ENCODE measurements around the gene NUTM2F.
"Not testable (repeated sequence)": the region's sequence is repeated elsewhere in the genome, so short reads cannot be mapped to it uniquely, and the experiment has no call there.

NUTM2F gene

GRCh38 chr9:94328544-94328943, at the start of gene NUTM2F:
Gene NUTM2F, minus strand, starts transcription at chr9:94328644. Its CDS starts 21 bp downstream, at chr9:94328623.
- DNase-seq: not testable (repeated sequence)

GRCh38 chr9:94375197-94375596, 46.8 kb upstream of the NUTM2F start:
- not testable (repeated sequence) for DNase-seq

- DNase-seq: peak; percentile 90 to 94
Measured at GRCh38 chr9:94374176-94375056, 46.0 kb upstream of the NUTM2F start.

DNA sequence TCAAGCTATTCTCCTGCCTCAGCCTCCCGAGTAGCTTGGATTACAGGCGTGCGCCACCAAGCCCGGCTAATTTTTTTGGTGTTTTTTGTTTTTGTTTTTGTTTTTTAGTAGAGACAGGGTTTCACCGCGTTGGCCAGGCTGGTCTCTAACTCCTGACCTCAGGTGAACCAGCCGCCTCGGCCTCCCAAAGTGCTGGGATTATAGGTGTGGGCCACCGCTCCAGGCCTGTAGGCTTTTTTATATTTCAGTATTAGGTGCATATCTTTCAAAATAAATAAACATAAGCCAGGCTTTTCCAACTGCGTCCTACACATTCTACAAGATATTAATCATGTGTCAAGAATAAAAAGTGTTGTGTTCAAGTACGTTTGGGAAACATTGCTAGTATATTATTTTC, 45.3 kb upstream of the NUTM2F start:
- not testable (repeated sequence) for DNase-seq

DNA sequence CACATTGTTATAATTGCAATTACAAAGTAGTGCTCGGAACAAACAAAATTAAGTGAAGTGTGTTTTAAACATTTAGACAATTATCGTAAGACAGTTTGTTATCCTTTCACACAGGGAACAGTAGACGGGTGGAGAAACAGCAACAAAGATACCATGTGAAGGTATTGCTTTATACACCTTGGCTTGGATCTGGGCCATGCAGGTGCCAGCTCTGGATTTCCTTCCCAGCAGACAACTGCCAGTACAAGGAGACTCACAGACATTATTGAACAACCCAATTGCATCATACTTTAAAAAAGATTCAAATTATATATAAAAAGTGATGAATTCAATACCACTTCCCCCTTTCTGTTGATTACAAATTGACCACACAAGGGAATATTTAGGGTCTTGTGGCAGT, 41.8 kb upstream of the NUTM2F start:
- DNase-seq: not testable (repeated sequence)

DNA sequence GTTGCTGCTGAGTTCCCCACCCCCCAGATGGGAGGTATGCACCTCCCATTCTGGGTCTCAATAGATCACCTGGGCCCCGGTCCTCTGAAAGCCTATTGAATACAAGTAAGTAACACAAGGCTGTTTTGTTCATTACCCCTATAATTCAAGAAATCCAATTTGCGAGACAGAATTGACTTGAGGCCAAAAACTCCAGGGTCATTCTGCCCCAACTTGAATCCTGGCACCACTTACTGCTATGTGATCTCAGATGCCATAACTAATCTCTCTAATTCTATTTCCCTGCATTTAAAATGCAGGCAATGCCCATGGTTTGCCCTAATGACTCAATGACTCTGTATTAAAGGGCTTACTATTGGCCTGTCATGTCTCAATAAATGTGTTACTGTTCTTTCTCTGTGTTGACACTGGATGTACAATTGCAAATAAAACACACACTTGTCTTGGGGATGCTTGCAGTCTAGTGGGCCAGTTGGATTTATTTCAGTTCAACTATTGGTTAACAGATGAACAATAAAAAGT, 35.7 kb upstream of the NUTM2F start:
- not testable (repeated sequence) for DNase-seq

DNA sequence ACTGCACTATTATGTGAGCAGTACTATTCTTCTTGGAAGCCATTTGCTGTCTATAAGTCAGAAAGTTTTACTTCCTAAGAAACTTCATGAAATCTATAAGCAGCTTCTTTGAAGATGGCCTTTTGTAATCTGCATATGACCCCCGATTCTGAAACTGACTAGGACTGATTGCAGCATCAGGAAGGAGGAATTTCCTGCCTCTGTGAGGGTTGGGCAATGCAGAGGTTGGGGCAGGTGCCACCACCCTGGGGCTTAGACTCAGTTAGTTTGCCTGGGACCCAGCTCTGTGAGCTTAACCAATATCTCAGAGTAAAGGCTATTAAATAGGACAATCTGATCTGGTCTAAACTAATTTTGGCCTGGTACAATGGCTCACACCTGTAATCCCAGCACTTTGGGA, 28.7 kb upstream of the NUTM2F start:
- DNase-seq: not testable (repeated sequence)

DNA sequence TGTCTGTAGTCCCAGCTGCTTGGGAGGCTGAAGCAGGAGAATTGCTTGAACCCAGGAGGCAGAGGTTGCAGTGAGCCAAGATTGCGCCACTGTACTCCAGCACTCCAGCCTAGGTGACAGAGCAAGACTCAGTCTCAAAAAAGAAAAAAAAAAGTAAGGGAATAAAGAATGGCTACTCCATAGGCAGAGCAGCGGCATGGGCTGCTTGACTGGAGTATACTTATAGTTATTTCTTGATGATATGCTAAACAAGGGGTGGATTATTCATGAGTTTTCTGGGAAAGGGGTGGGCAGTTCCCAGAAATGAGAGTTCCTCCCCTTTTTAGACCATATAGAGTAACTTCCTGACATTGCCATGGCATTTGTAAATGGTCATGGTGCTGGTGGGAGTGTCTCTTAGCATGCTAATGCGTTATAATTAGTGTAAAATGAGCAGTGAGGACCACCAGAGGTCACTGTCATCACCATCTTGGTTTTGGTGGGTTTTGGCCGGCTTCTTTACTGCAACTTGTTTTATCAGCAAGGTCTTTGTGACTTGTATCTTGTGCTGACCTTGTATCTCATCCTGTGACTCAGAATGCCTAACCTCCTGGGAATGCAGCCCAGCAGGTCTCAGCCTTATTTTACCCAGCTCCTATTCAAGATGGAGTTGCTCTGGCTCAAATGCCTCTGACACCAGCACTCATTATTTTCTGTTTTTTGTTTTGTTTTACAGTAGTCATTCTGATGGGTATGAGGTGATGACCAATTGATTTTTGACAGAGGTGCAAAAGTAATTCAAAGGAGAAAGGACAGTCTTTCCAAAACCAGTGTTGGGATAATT, 23.7 kb upstream of the NUTM2F start:
- not testable (repeated sequence) for DNase-seq

- DNase-seq: not testable (repeated sequence)
Measured at GRCh38 chr9:94348754-94349153, 20.3 kb upstream of the NUTM2F start.

DNA sequence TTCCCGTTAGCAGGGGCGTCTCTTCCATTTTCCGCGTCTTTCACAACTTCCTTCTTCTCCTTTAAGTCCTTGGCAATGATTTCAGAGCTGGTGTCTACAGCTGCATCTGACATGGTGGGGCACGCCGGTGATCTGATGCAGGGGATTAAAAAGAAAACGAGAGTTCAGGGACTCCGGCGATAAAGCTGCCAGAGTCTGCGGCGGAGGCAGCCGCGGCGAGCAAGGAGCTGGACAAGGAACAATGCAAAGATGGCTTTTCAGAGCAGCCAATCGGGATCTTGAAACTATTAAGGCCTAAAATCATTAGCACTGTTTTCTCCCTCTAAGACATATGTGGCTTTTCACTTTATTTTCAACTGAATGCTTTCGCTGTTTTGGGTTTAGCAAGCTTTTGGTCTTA, 19.0 kb upstream of the NUTM2F start:
- not testable (repeated sequence) for DNase-seq

DNA sequence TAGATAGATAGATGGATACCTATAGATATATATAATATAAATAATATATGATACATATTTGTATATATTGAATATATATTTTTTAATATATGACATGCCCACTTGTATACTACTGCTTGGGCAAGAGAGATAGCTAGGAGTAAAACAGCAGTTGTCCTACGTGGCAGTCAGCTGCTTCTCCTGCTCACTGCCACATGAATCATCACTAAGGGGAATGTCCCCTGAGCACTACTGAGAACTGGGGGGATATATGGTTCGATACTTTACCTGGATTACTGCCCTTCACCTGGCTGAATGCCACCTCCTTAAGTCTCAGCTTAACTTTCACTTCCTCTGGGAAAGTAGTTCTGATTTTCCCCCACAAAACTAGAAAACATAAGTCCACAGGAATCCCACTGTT, 13.3 kb upstream of the NUTM2F start:
- DNase-seq: not testable (repeated sequence)

GRCh38 chr9:94340750-94341149, 12.3 kb upstream of the NUTM2F start:
- not testable (repeated sequence) for DNase-seq

DNA sequence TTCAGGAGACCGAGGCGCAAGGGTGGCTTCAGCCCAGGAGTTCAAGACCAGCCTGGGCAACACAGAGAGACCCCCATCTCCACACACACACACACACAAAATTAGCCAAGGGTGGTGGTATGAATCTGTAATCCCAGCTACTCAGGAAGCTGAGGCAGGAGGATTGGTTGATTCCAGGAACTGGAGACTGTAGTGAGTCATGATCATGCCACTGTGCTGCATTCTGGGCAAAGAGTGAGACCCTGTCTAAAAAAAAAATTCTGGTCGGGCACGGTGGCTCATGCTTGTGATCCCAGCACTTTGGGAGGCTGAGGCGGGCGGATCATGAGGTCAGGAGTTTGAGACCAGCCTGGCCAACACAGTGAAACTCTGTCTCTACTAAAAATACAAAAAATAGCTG, 11.2 kb upstream of the NUTM2F start:
- DNase-seq: not testable (repeated sequence)

DNA sequence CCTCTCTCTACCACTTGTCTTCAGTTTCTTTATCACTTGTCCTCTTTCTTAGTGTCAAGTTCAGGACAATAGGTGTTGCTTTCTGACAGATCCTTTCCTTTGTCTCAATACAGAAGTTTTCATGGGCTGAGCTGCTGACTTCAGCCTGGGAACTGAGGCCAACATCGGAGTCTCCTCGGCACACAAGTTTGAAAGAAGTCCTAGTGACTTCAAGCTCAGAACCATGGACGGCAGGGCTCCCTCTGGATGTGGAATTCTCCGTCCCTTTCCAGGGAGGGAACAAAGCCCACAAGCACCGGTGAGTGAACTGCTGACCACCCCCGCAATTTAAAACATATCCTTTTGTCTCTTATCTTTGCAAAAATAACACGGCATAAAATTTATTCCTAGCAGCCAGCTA, 10.3 kb upstream of the NUTM2F start:
- not testable (repeated sequence) for DNase-seq

DNA sequence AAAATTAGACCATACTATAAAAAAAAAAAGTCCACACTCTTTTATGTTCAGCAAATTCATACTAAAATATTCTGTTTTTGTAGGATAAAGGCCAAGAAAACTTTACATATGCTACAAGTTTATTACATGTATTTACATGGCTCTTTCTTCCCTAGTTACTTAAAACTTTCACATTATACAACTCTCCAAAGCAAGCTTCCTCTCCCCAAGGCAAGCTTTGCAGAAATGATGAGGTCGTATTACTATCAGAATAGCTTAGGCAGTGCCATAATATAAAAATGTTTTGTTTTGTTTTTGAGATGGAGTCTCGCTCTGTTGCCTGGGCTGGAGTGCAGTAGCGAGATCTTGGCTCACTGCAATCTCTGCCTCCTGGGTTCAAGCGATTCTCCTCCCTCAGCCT, 8.0 kb upstream of the NUTM2F start:
- not testable (repeated sequence) for DNase-seq

DNA sequence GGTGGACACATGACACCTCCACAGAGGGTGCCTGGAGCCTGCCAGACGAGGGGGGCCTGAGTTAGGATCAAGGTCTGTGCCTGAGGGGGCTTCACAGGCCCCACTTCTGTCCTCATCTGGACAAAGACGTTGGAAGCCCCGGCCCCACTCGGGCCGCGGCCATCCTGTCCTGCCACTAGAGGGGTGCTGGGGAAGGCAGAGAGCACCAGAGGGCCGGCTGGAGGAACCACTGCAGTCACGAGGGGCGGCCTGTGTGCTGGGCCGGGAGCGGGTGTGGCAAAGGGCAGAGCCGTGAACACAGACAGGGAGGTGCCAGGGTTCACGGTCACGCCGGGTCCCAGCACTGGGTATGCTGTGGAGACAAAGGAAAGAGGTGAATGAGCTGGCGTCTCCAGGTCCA, 2.9 kb downstream of the NUTM2F start:
- not testable (repeated sequence) for DNase-seq

GRCh38 chr9:94323153-94323798, 5.2 kb downstream of the NUTM2F start:
- not testable (repeated sequence) for DNase-seq

DNA sequence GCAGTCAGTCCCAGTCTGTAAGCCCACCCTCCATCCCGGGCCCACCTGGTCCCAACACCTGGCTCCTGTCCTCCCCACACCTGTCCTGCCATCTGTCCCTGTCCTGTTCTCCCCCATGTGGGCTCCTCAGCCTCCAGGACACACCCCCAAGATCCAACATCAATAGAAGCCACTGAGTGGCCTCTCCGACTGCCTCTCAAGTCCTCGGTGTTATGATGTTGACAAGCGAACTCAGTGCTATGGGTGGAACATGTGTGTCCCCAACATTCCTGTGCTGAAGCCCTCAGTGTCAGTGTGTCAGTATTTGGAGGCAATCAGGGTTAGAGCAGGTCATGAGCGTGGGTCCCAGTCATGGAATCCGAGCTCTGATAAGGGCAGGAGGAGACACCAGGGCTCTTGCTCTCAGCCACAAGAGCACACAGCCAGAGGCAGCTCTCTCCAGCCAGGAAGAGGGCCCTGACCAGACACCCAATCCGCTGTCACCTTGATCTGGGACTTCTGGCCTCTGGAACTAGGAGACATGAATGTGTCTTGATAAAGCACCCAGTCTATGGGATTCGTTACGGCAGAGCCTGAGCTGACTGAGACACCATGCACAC, 6.0 kb downstream of the NUTM2F start:
- not testable (repeated sequence) for DNase-seq

DNA sequence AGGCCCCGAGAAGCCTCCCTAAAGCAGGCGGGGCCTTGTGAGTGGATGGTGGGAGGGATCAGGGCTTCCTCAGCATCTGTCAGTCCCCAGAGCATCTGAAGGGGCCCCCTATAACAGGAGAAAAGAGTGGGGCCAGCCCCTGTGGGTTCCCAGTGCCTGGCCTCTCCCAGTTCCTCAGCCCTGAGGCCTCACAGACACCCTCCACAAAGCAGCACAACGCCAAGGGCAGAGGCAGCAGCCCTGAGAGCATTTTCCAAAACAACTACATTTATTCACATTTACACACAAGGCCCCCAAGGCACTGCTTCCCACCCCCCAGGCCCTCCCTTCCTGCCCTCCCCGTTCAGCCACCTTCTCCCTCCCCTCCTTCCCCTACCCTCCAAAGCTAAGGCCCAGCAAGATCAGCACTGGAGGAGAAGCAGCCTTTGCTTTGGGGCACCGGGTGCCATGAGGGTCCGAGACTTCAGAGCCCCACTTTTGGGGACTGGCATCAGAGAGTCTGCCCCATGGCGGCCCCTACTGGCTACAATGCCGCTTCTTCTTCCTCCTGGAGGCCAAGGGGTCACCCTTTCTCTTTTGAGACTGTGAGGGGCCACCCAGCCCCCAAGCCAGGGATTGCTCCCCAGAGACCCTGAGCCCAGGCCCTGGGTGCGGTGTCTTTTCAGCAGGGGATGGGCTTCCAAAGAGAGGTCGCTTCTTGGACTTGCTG, 10.3 kb downstream of the NUTM2F start:
- DNase-seq: not testable (repeated sequence)

DNA sequence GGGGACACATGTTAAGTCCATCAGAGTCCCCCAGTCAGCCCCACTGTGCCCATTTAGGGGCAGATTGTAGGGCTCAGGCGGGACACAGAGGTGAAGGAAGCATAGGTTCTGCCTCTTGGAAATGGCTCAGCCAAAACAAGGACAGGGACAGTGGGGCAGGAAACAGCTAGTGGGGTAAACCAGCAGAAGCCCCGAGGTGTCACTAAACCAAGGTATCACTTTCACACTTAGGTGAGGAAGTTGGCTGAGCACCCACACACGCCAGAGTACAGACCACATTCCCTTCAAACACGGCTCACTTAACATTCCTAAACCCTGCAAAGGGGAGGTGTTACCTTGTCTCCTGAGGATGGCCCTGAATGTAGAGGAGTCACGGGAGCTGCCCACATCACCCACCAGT, 12.2 kb downstream of the NUTM2F start:
- DNase-seq: not testable (repeated sequence)

Data from NCI-H2081 (cell line).